Medulla oblongata (tissue), 1 donor: Measurements from ENCODE around the gene FOSB.
"Not testable (repeated sequence)": the region's sequence is repeated elsewhere in the genome, so short reads cannot be mapped to it uniquely, and the experiment has no call there.

Source experiments
- DNase-seq: peaks from one replicate; pipeline ENCODE4 v3.0.0-alpha.2; 2015; ENCODE audit errors: extremely low spot score

The FOSB gene

GRCh38 chr19:45467456-45468158 lies at the start of gene FOSB:
TSS of gene FOSB (plus strand) at chr19:45467996. CDS start at chr19:45468587, 591 bp downstream.
- peak; percentile 96 for DNase-seq

GRCh38 chr19:45418802-45419201 lies 49.0 kb upstream of the FOSB start:
- peak; percentile 43 for DNase-seq

- DNase-seq = peak; percentile 79
Measured at GRCh38 chr19:45419396-45419795, 48.4 kb upstream of the FOSB start.

GRCh38 chr19:45419895-45420294 lies 47.9 kb upstream of the FOSB start:
- DNase-seq = no peak

GRCh38 chr19:45420356-45420755 lies 47.4 kb upstream of the FOSB start:
- DNase-seq = no peak

- DNase-seq = no peak
Measured at GRCh38 chr19:45420871-45421270, 46.9 kb upstream of the FOSB start.

GRCh38 chr19:45421947-45422498 lies 45.8 kb upstream of the FOSB start:
- DNase-seq = no peak

- DNase-seq = no peak
Measured at GRCh38 chr19:45423033-45423588, 44.7 kb upstream of the FOSB start.

GRCh38 chr19:45423589-45424190 lies 44.1 kb upstream of the FOSB start, which contains the start of gene ERCC1:
TSS of gene ERCC1 (minus strand) at chr19:45423917. CDS start at chr19:45423374, 543 bp downstream.
- peak; percentile 95 for DNase-seq

- no peak for DNase-seq
Measured at GRCh38 chr19:45424191-45425058, 43.4 kb upstream of the FOSB start.

- no peak for DNase-seq
Measured at GRCh38 chr19:45428384-45429231, 39.2 kb upstream of the FOSB start.

GRCh38 chr19:45429896-45430295 lies 37.9 kb upstream of the FOSB start:
- DNase-seq = not testable (repeated sequence)

- not testable (repeated sequence) for DNase-seq
Measured at GRCh38 chr19:45431008-45431407, 36.8 kb upstream of the FOSB start.

- DNase-seq = not testable (repeated sequence)
Measured at GRCh38 chr19:45432543-45432942, 35.3 kb upstream of the FOSB start.

- DNase-seq = no peak
Measured at GRCh38 chr19:45437328-45437727, 30.5 kb upstream of the FOSB start.

GRCh38 chr19:45439190-45439568 lies 28.6 kb upstream of the FOSB start:
- no peak for DNase-seq

GRCh38 chr19:45439569-45440258 lies 28.1 kb upstream of the FOSB start:
- DNase-seq = peak; percentile 75

GRCh38 chr19:45440259-45440638 lies 27.5 kb upstream of the FOSB start:
- DNase-seq = peak; percentile 19

GRCh38 chr19:45440873-45441654 lies 26.7 kb upstream of the FOSB start:
- DNase-seq = no peak

GRCh38 chr19:45442408-45442777 lies 25.4 kb upstream of the FOSB start:
- no peak for DNase-seq
